ENCODE measurements around the gene PTCHD1. TPM values are rescaled to one million over a fixed set of nuclear protein-coding genes. Genes with fewer than 3 reads are reported as not detected.

PTCHD1 gene
- total and polyA plus RNA-seq, 4 donors = under 0.01 to 0.02 (median under 0.01) TPM; not detected in 1

DNA sequence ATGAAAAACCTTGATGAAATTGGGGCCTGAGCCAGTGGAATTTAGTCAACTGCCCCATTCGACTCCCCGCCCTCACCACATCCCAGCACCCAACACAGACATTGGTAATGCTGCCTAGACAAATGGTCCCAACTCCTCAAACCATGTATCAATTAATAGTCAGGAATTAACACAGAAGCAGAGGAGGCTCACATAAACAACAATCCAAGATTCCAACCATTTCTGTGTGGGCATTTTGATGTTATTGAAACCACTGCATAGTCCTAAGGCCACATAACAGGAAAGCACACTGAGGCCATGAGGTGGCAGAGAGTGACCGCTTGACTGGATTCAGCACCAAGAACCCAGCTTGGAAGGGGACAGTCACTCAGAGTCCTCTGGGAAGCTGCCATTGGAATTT, 22.5 kb upstream of the PTCHD1 start:
- H3K4me1 ChIP-seq (ENCODE audit: control insufficient read depth in 4 of 4, insufficient read depth in 4 of 4, low read length in 3 of 4) = no peaks in the 10 kb centered on the region
- no peaks in the 10 kb centered on the region for H3K9me3 ChIP-seq (ENCODE audit: control insufficient read depth in 4 of 4, low read length in 3 of 4)
- DNase-seq (ENCODE audit: low spot score) = no peak
- H3K9ac ChIP-seq (ENCODE audit: low read depth in 1 of 2, low read length in 2 of 2) = no peak overlapping the region
- H3K27me3 ChIP-seq (ENCODE audit: control insufficient read depth in 4 of 4, insufficient read depth in 4 of 4, low read length in 3 of 4) = peaks cover 0 to 2% (median 0%) of the 10 kb centered on the region in 4 donors
- no peak overlapping the region for H3K4me3 ChIP-seq (ENCODE audit: low read depth in 1 of 3, low read length in 3 of 3)
- TF ChIP-seq SP1 (IDR thresholded peaks at IDR 0.05) = no peak
- no peak for TF ChIP-seq YY1 (IDR thresholded peaks at IDR 0.05)
- TF ChIP-seq FOXA2 (IDR thresholded peaks at IDR 0.05) = no peak
- TF ChIP-seq, protein P1, sequence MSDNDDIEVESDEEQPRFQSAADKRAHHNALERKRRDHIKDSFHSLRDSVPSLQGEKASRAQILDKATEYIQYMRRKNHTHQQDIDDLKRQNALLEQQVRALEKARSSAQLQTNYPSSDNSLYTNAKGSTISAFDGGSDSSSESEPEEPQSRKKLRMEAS (IDR thresholded peaks at IDR 0.05) = no peak
- TF ChIP-seq, protein P2, sequence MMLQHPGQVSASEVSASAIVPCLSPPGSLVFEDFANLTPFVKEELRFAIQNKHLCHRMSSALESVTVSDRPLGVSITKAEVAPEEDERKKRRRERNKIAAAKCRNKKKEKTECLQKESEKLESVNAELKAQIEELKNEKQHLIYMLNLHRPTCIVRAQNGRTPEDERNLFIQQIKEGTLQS (IDR thresholded peaks at IDR 0.05) = no peak
- TF ChIP-seq TAF1 (conservative IDR thresholded peaks at IDR 0.05) = no peak
- no peak for TF ChIP-seq JUND (IDR thresholded peaks at IDR 0.05)
- no peak for TF ChIP-seq RXRA (IDR thresholded peaks at IDR 0.05)
- no peak for TF ChIP-seq NR2F2 (IDR thresholded peaks at IDR 0.05)
- no peak for TF ChIP-seq CTCF (IDR thresholded peaks at IDR 0.05; ENCODE audit: low read depth, low read length, missing input control)
- no peak for TF ChIP-seq GABPA (IDR thresholded peaks at IDR 0.05 in 1 of 2, conservative IDR thresholded peaks at IDR 0.05 in 1 of 2)
- no peak for TF ChIP-seq EGR1 (IDR thresholded peaks at IDR 0.05; ENCODE audit: low read depth in 2 of 2)
- no peak for TF ChIP-seq HNF4G (IDR thresholded peaks at IDR 0.05)
- no peak for TF ChIP-seq RAD21 (IDR thresholded peaks at IDR 0.05)
- TF ChIP-seq FOXA1 (IDR thresholded peaks at IDR 0.05) = no peak
- TF ChIP-seq HNF4A (conservative IDR thresholded peaks at IDR 0.05) = no peak
- no peak for TF ChIP-seq ZBTB33 (IDR thresholded peaks at IDR 0.05)
- TF ChIP-seq, protein P3, sequence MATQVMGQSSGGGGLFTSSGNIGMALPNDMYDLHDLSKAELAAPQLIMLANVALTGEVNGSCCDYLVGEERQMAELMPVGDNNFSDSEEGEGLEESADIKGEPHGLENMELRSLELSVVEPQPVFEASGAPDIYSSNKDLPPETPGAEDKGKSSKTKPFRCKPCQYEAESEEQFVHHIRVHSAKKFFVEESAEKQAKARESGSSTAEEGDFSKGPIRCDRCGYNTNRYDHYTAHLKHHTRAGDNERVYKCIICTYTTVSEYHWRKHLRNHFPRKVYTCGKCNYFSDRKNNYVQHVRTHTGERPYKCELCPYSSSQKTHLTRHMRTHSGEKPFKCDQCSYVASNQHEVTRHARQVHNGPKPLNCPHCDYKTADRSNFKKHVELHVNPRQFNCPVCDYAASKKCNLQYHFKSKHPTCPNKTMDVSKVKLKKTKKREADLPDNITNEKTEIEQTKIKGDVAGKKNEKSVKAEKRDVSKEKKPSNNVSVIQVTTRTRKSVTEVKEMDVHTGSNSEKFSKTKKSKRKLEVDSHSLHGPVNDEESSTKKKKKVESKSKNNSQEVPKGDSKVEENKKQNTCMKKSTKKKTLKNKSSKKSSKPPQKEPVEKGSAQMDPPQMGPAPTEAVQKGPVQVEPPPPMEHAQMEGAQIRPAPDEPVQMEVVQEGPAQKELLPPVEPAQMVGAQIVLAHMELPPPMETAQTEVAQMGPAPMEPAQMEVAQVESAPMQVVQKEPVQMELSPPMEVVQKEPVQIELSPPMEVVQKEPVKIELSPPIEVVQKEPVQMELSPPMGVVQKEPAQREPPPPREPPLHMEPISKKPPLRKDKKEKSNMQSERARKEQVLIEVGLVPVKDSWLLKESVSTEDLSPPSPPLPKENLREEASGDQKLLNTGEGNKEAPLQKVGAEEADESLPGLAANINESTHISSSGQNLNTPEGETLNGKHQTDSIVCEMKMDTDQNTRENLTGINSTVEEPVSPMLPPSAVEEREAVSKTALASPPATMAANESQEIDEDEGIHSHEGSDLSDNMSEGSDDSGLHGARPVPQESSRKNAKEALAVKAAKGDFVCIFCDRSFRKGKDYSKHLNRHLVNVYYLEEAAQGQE (IDR thresholded peaks at IDR 0.05) = no peak
- H3K36me3 ChIP-seq (ENCODE audit: control insufficient read depth in 4 of 4, insufficient read depth in 3 of 4, low read depth in 1 of 4, low read length in 3 of 4) = no peaks in the 10 kb centered on the region
- no peak overlapping the region for H3K27ac ChIP-seq (ENCODE audit: low read depth in 1 of 2, low read length in 2 of 2)
- WGBS = 85% methylated on average over 3 of the region's 3 CpGs
